ENCODE measurements around the gene LDLRAD4.

The LDLRAD4 gene

DNA sequence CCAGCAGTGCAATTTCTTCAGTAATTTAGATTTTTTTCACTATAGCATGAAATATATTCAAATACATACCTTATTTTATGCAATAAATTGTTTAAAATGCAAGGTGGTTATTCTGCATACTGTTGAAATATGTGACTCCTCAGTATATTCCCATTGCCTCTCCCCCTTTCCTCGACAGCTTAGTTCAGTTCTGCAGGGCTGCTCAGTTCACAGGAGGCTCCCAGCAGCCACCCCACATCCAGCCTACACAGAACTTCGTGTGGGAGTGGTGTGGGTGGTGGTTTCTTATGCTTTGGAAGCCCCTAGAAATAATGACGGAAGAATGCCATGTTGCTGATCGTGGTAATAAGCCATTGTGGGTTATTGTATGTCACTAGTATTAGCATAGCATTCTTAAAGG, 428.1 kb downstream of the LDLRAD4 start:
- H3K4me3 ChIP-seq (ENCODE audit: low read depth, low read length): no peak overlapping the region
- TF ChIP-seq, protein P1, sequence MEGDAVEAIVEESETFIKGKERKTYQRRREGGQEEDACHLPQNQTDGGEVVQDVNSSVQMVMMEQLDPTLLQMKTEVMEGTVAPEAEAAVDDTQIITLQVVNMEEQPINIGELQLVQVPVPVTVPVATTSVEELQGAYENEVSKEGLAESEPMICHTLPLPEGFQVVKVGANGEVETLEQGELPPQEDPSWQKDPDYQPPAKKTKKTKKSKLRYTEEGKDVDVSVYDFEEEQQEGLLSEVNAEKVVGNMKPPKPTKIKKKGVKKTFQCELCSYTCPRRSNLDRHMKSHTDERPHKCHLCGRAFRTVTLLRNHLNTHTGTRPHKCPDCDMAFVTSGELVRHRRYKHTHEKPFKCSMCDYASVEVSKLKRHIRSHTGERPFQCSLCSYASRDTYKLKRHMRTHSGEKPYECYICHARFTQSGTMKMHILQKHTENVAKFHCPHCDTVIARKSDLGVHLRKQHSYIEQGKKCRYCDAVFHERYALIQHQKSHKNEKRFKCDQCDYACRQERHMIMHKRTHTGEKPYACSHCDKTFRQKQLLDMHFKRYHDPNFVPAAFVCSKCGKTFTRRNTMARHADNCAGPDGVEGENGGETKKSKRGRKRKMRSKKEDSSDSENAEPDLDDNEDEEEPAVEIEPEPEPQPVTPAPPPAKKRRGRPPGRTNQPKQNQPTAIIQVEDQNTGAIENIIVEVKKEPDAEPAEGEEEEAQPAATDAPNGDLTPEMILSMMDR (IDR thresholded peaks at IDR 0.05; ENCODE audit: low read depth, low read length): no peak

DNA sequence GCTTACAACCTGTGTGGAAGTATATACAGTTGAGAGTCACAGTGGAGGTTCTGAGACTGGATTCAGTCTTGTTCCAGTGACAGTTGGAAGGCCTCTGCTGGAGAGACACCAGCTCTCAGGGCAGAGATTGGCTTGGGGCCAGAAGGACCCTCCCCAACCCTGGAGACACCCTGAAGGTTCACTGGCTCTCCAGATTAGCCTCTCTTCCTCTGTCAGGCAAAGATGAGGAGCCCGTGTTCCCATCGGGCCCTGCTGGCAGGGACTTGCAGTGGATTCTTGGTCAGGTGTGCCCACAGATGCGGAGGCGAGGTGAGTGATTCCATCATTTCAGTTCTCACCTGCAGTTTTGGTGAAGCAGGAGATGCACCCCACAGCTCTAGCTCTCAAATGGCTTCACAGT, 429.2 kb downstream of the LDLRAD4 start:
- TF ChIP-seq, protein P1 (IDR thresholded peaks at IDR 0.05; ENCODE audit: low read depth, low read length): no peak
- H3K4me3 ChIP-seq (ENCODE audit: low read depth, low read length): no peak overlapping the region

DNA sequence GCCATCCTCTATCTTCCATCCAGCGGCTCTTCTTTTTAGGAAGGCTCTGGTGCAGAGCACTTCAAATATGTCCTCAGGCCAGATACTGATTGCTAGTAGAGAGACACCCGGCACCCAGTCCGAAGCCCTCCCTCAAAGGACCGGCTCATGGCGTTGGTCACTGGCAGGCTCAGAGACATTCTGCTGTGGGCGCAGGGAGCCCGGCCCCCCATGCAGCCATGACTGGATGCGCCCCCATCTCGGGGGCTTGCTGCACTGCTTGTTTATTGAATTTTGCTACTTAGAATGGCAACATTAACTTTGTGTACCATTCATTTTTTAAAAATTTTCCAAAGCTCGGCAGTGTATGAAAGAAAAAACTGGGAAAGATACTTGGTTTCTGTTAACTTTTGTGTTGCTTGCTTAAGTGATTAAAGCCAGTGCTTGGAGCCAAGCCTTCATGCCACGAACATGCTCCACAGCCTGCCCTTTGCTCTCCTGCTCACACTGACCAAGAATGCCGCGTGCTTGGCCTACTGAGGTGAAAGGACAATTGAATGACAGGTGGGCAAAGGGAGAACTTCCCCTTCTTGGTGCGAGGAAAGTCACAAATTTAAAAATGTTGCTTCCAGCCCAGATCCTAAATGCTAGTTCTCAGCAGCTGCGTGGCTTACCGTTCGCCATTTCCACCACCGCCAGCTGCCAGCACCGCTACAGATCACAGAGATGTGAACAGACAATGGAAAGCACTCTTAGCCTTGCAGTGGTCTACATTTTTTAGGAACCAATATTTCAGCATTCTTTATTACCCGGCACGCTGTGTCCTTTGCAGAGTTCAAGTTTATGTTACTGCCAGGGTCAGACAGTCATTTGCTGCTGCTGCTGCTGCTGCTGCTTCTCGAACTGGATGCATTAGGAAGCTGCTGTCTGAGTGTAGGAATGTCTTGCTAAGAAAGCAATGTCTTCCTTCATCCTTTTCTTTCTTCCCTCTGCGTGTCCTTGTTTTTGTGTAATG, 431.1 kb downstream of the LDLRAD4 start:
- no peak overlapping the region for H3K4me3 ChIP-seq (ENCODE audit: low read depth, low read length)
- TF ChIP-seq, protein P1 (IDR thresholded peaks at IDR 0.05; ENCODE audit: low read depth, low read length): no peak

DNA sequence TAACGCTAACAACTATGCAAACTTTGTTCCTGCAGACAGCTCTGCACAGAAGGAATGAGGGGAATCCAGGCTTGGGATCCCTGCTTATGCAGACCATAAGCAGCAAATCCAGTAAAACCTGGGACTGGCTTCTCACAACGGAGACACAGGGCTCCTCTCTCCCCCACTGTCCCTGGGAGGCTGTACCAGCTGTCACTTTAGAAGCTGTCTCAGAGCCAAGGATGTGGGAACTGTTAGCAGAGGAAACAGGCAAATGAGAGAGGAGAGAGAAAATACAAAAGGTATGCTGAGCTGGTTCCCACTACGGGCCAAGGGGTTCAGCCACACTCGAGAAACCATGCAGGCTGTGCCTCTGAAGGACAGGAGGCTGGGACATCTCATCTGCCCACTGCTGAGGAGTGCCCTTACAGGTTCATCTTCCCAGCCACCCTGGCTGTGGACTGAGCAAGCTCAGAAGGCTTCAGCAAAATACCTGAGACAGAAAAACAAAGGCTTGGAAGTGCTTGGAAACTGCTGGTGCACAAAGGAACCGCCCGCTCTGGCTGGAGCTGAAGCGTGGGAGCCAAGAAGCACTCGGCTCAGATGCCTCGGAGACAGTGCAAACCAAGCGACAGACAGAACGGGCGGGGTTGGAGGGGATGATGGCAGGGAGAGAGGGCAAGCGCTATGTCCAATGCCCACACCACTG, 435.3 kb downstream of the LDLRAD4 start:
- H3K4me3 ChIP-seq (ENCODE audit: low read depth, low read length): no peak overlapping the region
- TF ChIP-seq, protein P1 (IDR thresholded peaks at IDR 0.05; ENCODE audit: low read depth, low read length): no peak

DNA sequence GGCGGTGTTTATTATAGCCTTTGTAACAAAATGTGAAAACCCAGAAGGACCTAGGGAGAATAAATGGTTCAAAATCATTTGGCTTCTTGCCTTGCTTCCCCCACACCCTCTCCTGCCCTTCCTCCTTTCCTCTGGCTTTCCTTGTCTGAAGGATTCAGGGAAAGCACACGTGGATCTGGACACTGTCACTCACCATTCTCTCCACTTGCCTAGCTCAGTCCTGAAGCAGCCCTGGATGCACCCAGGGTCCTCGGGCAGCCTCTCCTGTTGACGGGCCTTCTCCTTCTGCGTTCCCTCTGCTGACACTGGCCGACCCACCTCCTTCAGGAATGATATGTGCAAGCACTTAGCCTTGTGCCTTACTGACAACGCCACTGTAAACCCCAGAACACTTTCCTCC, 439.4 kb downstream of the LDLRAD4 start:
- H3K4me3 ChIP-seq (ENCODE audit: low read depth, low read length): no peak overlapping the region
- TF ChIP-seq, protein P1 (IDR thresholded peaks at IDR 0.05; ENCODE audit: low read depth, low read length): no peak

DNA sequence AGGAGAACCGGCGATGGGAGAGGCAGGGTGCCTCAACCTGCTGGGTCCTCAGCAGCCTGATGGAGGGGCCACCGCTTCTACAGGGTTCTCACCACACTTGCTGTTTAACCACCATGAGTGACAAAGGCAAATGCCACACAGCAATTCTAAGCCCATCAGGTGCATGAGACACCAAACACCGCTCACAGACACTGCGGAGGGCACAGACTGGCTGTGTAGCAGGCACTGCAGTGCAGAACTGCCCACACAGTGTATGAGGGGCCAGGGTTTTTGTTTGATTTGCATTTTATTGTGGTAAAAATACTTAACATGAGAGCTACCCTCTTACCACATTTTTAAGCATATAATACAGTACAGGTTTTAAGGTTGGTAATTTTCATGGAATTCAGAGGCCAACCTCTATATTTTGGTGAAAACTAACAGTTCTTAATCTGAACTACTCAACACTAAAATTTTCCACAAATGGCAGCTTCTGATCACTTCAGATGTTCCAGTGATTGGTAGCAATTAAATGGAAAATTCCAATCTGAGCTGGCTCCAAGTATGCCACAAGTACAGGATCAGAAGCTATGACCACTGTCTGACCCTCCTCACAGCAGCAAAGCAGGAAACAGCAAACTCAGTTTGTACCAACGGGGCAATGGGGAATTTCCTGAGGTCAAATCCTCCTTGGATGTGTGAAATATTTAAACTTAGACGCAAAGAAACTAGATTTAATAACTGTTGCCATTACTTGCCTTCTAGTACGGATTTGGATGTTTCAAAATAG, 440.1 kb downstream of the LDLRAD4 start:
- TF ChIP-seq, protein P1 (IDR thresholded peaks at IDR 0.05; ENCODE audit: low read depth, low read length): no peak
- no peak overlapping the region for H3K4me3 ChIP-seq (ENCODE audit: low read depth, low read length)
